NCI-H526 (cell line): ENCODE results near the gene CEBPZ.
"Not testable (repeated sequence)": the region's sequence is repeated elsewhere in the genome, so short reads cannot be mapped to it uniquely, and the experiment has no call there.

Source experiments
- DNase-seq, 2 experiments: peaks; one replicate each; lab custom pipeline; 2025; lab: John Stamatoyannopoulos, UW

CEBPZ gene

GRCh38 chr2:37231241-37232130 lies at the start of gene CEBPZ, which contains the start of gene NDUFAF7:
TSS of gene CEBPZ (minus strand) at chr2:37231596. CDS start at chr2:37231567, 29 bp downstream.
TSS of gene NDUFAF7 (plus strand) at chr2:37231658. CDS start at chr2:37231706, 48 bp downstream.
- DNase-seq, result peak; percentile 89 to 93

DNA sequence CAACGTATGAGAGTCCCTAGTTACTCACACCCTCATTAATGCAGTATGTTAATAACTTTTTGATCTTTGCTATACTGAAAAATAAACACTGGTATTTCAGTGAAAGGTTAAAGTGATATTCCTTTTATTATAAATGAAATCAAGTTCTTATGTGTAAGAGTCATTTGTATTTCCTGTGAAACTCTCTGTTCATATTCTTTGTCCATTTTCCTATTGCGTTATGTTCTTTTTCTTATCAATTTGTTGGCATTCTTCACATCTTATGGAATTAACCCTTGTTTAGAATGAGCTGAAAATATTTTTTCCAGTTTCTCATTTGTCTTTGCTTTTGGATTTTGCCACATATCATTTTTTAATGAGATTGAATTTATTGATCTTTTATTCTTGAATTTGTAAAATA lies 44.9 kb upstream of the CEBPZ start:
- no peak for DNase-seq

DNA sequence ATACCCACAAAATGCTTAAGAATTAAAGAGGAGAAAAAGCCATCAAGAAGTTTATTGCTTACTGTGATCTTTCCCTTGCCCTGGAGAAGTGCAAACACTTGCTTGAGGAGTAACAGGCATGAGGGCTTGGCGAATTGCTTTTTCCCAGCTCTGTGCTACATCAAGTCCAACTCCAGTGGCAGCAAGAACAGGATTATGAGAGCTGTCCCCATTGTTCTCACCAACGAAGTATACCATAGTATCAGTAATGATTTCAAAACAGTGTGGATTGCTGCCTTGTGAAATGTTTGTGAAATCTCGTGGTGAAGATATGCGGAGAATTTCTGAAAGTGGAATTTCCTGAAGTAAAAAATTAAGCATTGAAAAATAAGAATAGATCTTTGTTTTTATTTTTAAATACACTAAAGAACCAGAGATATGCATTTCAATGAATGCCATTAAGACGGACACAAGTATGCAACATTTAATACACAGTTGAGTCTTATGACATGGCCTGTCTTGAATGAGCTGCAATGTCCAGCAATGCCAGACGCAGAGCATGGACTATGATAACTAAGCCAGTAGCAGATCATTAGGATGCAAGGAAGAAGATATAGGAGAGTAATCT lies 43.1 kb upstream of the CEBPZ start:
- DNase-seq, result no peak

- DNase-seq, result no peak
Observed at GRCh38 chr2:37271376-37272067, 40.1 kb upstream of the CEBPZ start.

DNA sequence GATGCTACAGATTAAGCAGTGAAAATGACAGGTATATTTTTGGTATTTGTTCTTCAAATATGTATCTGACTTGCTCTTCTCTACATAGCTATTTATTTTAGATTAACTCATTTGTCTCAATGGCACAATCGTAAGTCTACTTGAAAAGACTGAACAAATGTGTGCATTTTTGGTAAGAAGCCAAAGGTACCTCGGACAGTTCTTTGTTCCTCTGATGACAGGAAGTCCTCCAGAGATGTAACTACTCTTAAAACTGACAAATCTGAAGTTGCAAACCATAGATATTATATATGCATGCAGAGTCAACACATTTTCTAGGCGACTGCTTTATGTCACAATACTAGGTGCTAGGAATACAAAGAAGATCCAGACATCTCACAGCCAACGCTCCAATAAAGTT lies 36.7 kb upstream of the CEBPZ start:
- no peak for DNase-seq

DNA sequence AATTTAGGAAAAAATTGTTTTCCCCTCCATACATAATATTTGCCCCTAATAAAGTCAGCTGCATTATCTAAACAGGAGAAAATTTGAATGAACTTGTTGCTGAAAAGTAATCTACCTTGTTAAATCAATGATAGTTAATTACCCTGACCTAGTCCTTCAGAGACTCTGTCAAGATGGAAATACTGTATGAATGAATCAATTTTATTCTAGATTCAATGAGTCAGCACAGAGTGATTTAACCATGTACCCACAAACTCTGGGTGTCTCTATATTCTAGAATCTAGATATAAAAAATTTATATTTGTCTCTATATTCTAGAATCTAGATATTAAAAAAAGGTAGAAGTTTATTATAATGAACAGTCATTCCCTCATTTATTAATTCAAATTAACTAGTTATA lies 36.3 kb upstream of the CEBPZ start:
- DNase-seq, result no peak

- DNase-seq, result no peak
Observed at GRCh38 chr2:37263839-37264238, 32.4 kb upstream of the CEBPZ start.

- no peak for DNase-seq
Observed at GRCh38 chr2:37262522-37262921, 31.1 kb upstream of the CEBPZ start.

DNA sequence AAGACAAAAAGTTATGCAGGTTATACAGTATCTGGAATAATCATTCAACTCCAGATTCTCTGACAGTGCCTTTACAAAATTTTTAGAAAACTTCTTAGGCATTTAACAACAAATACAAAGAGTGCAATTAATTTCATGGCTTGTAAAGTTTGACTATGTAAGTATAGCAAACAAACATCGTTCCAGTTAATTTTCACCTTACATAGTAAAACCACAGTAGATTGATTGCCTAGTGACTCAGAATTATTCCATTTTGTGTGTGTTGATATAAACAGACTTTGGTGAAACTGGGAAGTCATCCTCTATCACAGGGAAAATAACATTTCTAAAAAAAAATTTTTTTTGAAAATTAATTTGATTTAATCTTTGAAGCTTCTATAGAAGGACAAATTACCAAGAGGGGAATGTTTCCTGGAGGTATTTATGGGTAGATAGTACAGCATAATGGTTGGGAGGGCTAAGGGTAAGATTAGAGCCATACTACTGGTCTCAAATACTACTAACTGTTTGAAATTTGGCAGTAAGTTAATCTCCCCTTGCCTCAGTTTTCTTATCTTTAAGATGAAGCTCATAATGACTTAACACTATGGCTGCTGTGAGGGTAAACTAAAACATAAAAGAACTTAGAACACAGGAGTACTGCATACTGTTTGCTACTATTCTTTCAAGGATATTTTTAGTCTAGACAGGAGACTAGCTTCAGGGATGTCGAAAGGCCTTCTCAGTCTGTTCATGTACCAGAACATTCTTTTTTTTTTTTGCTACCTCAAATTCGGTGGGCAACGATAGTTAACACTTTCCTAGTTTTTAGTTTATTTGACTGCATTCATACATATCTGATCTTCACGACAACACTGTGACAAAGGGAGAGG lies 19.7 kb upstream of the CEBPZ start:
- no peak for DNase-seq

DNA sequence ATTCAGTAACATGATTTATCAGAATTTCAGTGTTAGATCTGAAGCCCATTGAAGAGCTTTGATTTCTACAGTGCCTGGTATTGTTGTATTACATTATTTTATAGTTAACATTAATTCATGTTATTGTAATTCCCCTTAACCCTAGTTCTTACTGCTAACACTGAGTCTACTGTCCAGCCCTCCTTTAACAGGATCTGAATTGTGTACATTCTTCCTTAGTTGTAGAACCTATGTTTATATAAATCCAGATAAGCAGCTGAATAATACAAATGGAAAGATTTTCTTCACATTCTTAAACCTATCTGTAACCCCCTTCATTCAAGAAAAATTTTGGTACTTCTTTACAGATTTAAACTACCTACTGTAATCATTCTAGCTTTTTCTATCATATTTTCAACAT lies 14.8 kb upstream of the CEBPZ start:
- no peak for DNase-seq

DNA sequence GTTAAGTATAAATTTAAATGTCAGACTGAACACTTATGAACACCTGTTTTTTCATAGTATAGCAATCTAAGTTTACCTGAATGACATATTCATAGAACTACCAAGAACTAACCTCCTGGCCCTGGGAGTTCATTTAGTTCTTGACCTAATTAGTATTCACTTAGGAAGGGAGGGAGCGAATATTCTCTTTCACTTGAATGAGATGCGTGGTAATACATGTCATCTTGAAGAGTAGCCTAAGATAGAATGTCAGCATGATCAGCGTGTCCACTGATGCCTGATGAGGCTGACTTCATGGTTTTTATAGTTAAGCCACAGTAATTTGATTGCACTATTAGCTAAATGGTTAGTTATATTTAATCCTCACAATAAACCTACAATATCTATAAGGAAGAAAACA lies 13.4 kb upstream of the CEBPZ start:
- DNase-seq, result no peak

DNA sequence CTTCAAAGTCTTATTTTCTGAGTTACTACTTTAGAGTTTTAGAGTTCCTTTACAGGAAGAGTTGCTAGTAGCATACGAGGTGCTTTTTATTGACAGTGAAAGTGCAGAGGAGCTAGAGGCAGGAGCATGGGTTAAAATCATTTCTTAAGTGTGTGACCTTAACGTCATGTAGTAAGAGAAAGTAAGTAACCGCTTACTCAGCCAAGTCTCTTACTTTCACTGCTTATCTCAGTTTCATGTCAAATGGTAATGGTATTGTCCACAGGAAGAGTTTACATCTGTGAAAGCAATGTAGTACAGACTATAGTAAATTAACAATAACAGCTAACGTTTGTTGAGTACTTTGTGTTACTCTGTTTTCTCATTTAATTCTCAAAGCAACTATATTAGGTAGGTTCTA lies 12.6 kb upstream of the CEBPZ start:
- DNase-seq, result no peak

- DNase-seq, result no peak
Observed at GRCh38 chr2:37243435-37243834, 12.0 kb upstream of the CEBPZ start.

- DNase-seq, result peak in 1 of 2 experiments; percentile 44
Observed at GRCh38 chr2:37232131-37232933, 936 bp upstream of the CEBPZ start.

- DNase-seq, result peak in 1 of 2 experiments; percentile 9
Observed at GRCh38 chr2:37230581-37230980, 815 bp downstream of the CEBPZ start.

- DNase-seq, result no peak
Observed at GRCh38 chr2:37228788-37229187, 2.6 kb downstream of the CEBPZ start.

GRCh38 chr2:37226863-37227262 lies 4.5 kb downstream of the CEBPZ start:
- no peak for DNase-seq

GRCh38 chr2:37225129-37225528 lies 6.3 kb downstream of the CEBPZ start:
- not testable (repeated sequence) for DNase-seq

DNA sequence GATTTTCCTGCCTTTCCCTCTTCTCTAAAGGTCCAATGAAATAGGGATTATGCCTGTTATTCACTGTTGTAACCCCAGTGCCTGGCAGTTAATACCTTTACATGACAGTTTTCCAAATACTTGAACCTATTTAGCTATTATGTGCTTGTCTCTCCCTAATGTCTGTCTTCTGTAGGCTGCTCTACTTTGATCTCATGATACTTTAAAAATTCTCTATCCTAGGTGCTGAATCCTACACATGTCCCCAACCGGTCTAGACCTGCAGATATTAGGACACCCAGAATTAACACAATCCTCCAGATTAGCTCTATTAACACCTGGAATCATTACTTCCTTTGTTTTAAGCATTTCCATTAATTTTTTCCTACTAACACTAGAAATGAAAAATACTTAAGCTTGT lies 7.3 kb downstream of the CEBPZ start:
- no peak for DNase-seq

DNA sequence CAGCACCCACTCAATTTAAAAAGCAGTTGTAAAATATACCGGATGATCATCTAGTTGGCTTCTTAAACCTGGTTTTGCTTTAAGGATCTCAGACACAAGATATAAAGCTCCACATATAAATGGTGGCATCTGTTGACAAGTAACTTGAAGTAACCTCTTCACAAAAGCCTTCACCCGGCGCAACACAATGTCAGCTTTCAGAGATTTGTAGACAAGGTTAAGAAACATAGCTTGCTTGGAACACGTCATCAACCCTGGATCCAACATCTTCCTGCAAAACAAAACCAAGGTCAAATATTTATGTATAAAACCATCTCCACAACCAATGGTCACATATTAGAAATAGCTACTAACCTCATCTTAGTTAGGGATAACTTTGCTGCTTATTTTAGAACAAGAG lies 8.3 kb downstream of the CEBPZ start:
- DNase-seq, result no peak

GRCh38 chr2:37219046-37219445 lies 12.3 kb downstream of the CEBPZ start:
- DNase-seq, result no peak
